ENCODE results near the gene CD247.

CD247 gene

GRCh38 chr1:167492481-167492910, 25.8 kb downstream of the CD247 start:
- no peak overlapping the region for H3K4me2 ChIP-seq (ENCODE audit: insufficient read depth, low read length)
- H3K9me3 ChIP-seq (ENCODE audit: insufficient read depth, low read length, severe bottlenecking) = no peaks in the 10 kb centered on the region
- H3K27ac ChIP-seq (ENCODE audit: low read length) = peak overlapping the region; percentile 33; the same call in 1 of the 2 replicates
- no peaks in the 10 kb centered on the region for H3K27me3 ChIP-seq (ENCODE audit: insufficient read depth, low read length, poor library complexity)
- H3K36me3 ChIP-seq (ENCODE audit: insufficient read depth, low read length) = peaks cover 49% of the 10 kb centered on the region
- peaks cover 98% of the 10 kb centered on the region for H3K79me2 ChIP-seq (ENCODE audit: insufficient read depth, low read length)
- H3K9ac ChIP-seq (ENCODE audit: low read depth, low read length) = no peak overlapping the region
- ATAC-seq (ENCODE audit: insufficient read depth, low read depth) (no peak), DNase-seq (no peak)
- TF ChIP-seq CTCF (IDR thresholded peaks at IDR 0.05; ENCODE audit: borderline replicate concordance, extremely low read depth, low read length, poor library complexity, severe bottlenecking) (no peak), EZH2 (IDR thresholded peaks at IDR 0.05; ENCODE audit: borderline replicate concordance, low read depth, low read length, severe bottlenecking) (no peak)
- peaks cover 39% of the 10 kb centered on the region for H4K20me1 ChIP-seq (ENCODE audit: insufficient read depth, low read length)
- no peak overlapping the region for H3K4me3 ChIP-seq (ENCODE audit: low read depth in 1 of 2, low read length in 2 of 2)
- no peak overlapping the region for H2AFZ ChIP-seq (ENCODE audit: low read depth, low read length)
- peaks cover 6% of the 10 kb centered on the region; the same call in 1 of the 2 replicates for H3K4me1 ChIP-seq (ENCODE audit: insufficient read depth, low read length)

- Histone ChIP-seq H3K27ac (ENCODE audit: low read length) (no peak overlapping the region), H3K79me2 (ENCODE audit: insufficient read depth, low read length) (peaks cover 98% of the 10 kb centered on the region), H4K20me1 (ENCODE audit: insufficient read depth, low read length) (peaks cover 42% of the 10 kb centered on the region), H2AFZ (ENCODE audit: low read depth, low read length) (no peak overlapping the region), H3K4me1 (ENCODE audit: insufficient read depth, low read length) (peaks cover 6% of the 10 kb centered on the region; the same call in 1 of the 2 replicates), H3K27me3 (ENCODE audit: insufficient read depth, low read length, poor library complexity) (no peaks in the 10 kb centered on the region), H3K9ac (ENCODE audit: low read depth, low read length) (no peak overlapping the region), H3K4me2 (ENCODE audit: insufficient read depth, low read length) (no peak overlapping the region), H3K9me3 (ENCODE audit: insufficient read depth, low read length, severe bottlenecking) (no peaks in the 10 kb centered on the region), H3K4me3 (ENCODE audit: low read depth in 1 of 2, low read length in 2 of 2) (no peak overlapping the region), H3K36me3 (ENCODE audit: insufficient read depth, low read length) (peaks cover 49% of the 10 kb centered on the region)
- no peak for DNase-seq
- no peak for ATAC-seq (ENCODE audit: insufficient read depth, low read depth)
- TF ChIP-seq EZH2 (IDR thresholded peaks at IDR 0.05; ENCODE audit: borderline replicate concordance, low read depth, low read length, severe bottlenecking) = no peak
- no peak for TF ChIP-seq CTCF (IDR thresholded peaks at IDR 0.05; ENCODE audit: borderline replicate concordance, extremely low read depth, low read length, poor library complexity, severe bottlenecking)
Observed at GRCh38 chr1:167491586-167492461, 26.5 kb downstream of the CD247 start.

GRCh38 chr1:167490765-167491164, 27.6 kb downstream of the CD247 start:
- Histone ChIP-seq H4K20me1 (ENCODE audit: insufficient read depth, low read length) (peaks cover 41% of the 10 kb centered on the region), H3K27me3 (ENCODE audit: insufficient read depth, low read length, poor library complexity) (no peaks in the 10 kb centered on the region), H3K36me3 (ENCODE audit: insufficient read depth, low read length) (peaks cover 50% of the 10 kb centered on the region), H2AFZ (ENCODE audit: low read depth, low read length) (no peak overlapping the region), H3K79me2 (ENCODE audit: insufficient read depth, low read length) (peaks cover 98% of the 10 kb centered on the region), H3K9ac (ENCODE audit: low read depth, low read length) (no peak overlapping the region), H3K4me1 (ENCODE audit: insufficient read depth, low read length) (peaks cover 7% of the 10 kb centered on the region), H3K4me3 (ENCODE audit: low read depth in 1 of 2, low read length in 2 of 2) (no peak overlapping the region), H3K4me2 (ENCODE audit: insufficient read depth, low read length) (no peak overlapping the region), H3K9me3 (ENCODE audit: insufficient read depth, low read length, severe bottlenecking) (no peaks in the 10 kb centered on the region), H3K27ac (ENCODE audit: low read length) (no peak overlapping the region)
- TF ChIP-seq CTCF (IDR thresholded peaks at IDR 0.05; ENCODE audit: borderline replicate concordance, extremely low read depth, low read length, poor library complexity, severe bottlenecking) (no peak), EZH2 (IDR thresholded peaks at IDR 0.05; ENCODE audit: borderline replicate concordance, low read depth, low read length, severe bottlenecking) (no peak)
- no peak for DNase-seq
- ATAC-seq (ENCODE audit: insufficient read depth, low read depth) = no peak
